AG04450 (cell line): ENCODE measurements around the gene TNIK. TPM values are rescaled to one million over a fixed set of nuclear protein-coding genes. Genes with fewer than 3 reads are reported as not detected.

ENCODE experiments used
- CTCF ChIA-PET: fragments of 300-600, 350-600 bp; formaldehyde crosslinking; extraction: SDS; loops from one replicate; lab custom pipeline; 2022; ENCODE audit warnings: antibody characterized with exemption, inconsistent platforms; lab: Charles Lee
- POLR2A ChIA-PET: fragments of 350-600 bp; formaldehyde crosslinking; extraction: SDS; loops from one replicate; lab custom pipeline; 2021; ENCODE audit warnings: antibody characterized with exemption, inconsistent platforms; lab: Yijun Ruan, JAX
- DNase-seq: peaks from one replicate; pipeline ENCODE4 v3.0.0-alpha.2; 2011; ENCODE audit warnings: low read depth, low spot score
- H3K27ac ChIP-seq: one replicate; pipeline ENCODE4 v1.5.1; 2012; ENCODE audit warnings: low read depth, low read length, control low read depth
- H3K27me3 ChIP-seq: one replicate; pipeline ENCODE4 v1.6.0; 2012; ENCODE audit warnings: low read length; ENCODE audit not compliant: control insufficient read depth, insufficient read depth
- H3K4me3 ChIP-seq: 2 replicates; pipeline ENCODE4 v1.5.1; 2011; ENCODE audit warnings: mild to moderate bottlenecking, low read depth, low read length, control low read depth
- H3K9me3 ChIP-seq: 2 replicates; pipeline ENCODE4 v1.5.1; 2012; ENCODE audit warnings: low read length; ENCODE audit not compliant: control insufficient read depth, insufficient read depth
- CTCF ChIP-seq: IDR thresholded peaks from 2 replicates; pipeline ENCODE4 v1.5.1; 2011; ENCODE audit warnings: low read depth, low read length, control low read depth, inconsistent platforms
- polyA plus RNA-seq: library from polyadenylated mRNA; depleted of rRNA; stranded (reverse); fragments of >200 nt; gene quantifications from 2 replicates; pipeline ENCODE4 v1.2.3, GENCODE V29; 2011

Gene TNIK
- polyA plus RNA-seq, 1 experiment = 9.0 TPM

DNA sequence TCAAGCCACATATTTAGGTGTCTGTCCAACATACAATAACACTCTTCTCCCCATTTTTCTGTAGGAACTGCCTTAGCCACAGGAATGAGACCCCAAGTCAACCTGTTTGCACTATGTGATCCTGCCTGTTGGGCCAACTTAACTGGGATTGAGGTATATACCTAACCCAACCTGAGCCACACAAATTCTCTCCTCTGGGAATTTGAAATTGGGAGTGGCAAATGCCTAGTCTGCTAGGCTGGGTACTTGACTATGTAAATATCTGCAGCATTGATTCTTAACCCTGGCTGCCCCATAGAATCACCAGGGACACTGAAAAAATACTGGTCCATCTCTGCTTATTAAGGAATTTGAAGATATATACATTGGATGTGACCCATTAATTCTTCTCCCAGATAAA, 35.2 kb upstream of the TNIK start:
- ChIA-PET POLR2A (no interaction called here), CTCF (no interaction called here)
- Histone ChIP-seq H3K27me3 (no peaks in the 10 kb centered on the region), H3K9me3 (no peaks in the 10 kb centered on the region), H3K27ac (no peak overlapping the region), H3K4me3 (no peak overlapping the region)
- TF ChIP-seq CTCF = no peak
- DNase-seq = no peak

GRCh38 chr3:171494457-171495109, 34.4 kb upstream of the TNIK start:
- no peak for TF ChIP-seq CTCF
- Histone ChIP-seq H3K27ac (no peak overlapping the region), H3K4me3 (no peak overlapping the region), H3K27me3 (no peaks in the 10 kb centered on the region), H3K9me3 (no peaks in the 10 kb centered on the region)
- ChIA-PET CTCF (no interaction called here), POLR2A (no interaction called here)
- no peak for DNase-seq

DNA sequence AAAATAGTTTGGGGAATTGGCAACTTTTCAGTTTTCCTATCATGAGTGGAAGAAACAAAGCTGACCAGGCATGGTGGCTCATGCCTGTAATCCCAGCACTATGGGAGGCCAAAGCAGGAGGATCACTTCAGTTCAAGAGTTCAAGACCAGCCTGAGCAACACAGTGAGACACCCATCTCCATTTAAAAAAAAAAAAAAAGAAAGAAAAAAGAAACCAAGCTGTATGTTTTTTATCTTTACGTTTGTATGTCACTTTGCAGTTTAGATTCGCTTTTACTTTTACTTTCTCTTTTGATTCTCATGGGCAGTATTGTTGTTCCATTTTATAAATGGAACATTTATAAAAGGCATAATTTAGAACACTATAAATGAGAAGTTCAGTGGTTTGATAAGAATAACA, 31.2 kb upstream of the TNIK start:
- ChIA-PET POLR2A (no interaction called here), CTCF (interaction anchor here (0.6 kb wide), 1 partner anchor 31 kb away, joined by 7 read pairs; the partner anchor contains the start of gene TNIK)
- no peaks in the 10 kb centered on the region for H3K9me3 ChIP-seq
- DNase-seq = no peak
- no peak overlapping the region for H3K27ac ChIP-seq
- TF ChIP-seq CTCF = no peak
- no peaks in the 10 kb centered on the region for H3K27me3 ChIP-seq
- no peak overlapping the region; the same call in 1 of the 2 replicates for H3K4me3 ChIP-seq

GRCh38 chr3:171490901-171491300, 30.7 kb upstream of the TNIK start:
- Histone ChIP-seq H3K27me3 (no peaks in the 10 kb centered on the region), H3K9me3 (no peaks in the 10 kb centered on the region), H3K27ac (no peak overlapping the region), H3K4me3 (no peak overlapping the region)
- no peak for TF ChIP-seq CTCF
- CTCF ChIA-PET = interaction anchor here (0.6 to 0.9 kb wide), 2 partner anchors 25 to 31 kb away, joined by 4 to 7 read pairs; partner anchors contain the start of gene TNIK
- POLR2A ChIA-PET = no interaction called here
- DNase-seq = no peak

DNA sequence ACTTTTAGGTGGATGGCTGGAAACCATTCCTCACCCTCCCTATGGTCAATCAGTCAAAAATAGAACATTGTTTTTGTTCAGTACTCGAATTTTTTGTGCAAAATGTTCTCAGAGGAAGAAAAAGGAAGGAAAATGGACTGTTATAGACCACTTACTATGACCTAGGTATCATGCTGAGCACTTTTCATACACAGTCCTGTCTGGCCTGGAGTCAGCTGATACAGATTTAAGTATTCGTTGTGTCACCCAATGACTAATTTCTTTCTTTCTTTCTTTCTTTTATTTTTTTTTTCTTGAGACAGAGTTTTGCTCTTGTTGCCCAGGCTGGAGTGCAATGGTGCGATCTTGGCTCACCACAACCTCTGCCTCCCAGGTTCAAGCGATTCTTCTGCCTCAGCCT, 29.1 kb upstream of the TNIK start:
- DNase-seq = no peak
- TF ChIP-seq CTCF = no peak
- ChIA-PET CTCF (interaction anchor here (0.7 kb wide), 1 partner anchor 77 kb away, joined by 3 read pairs; no protein-coding TSS in a partner anchor), POLR2A (no interaction called here)
- H3K27me3 ChIP-seq = no peaks in the 10 kb centered on the region
- H3K4me3 ChIP-seq = no peak overlapping the region
- no peaks in the 10 kb centered on the region for H3K9me3 ChIP-seq
- no peak overlapping the region for H3K27ac ChIP-seq
